ENCODE measurements around the gene BECN2. TPM values are rescaled to one million over a fixed set of nuclear protein-coding genes. Genes with fewer than 3 reads are reported as not detected.

BECN2 gene
- total RNA-seq, 2 donors from 2014 or later: not detected

DNA sequence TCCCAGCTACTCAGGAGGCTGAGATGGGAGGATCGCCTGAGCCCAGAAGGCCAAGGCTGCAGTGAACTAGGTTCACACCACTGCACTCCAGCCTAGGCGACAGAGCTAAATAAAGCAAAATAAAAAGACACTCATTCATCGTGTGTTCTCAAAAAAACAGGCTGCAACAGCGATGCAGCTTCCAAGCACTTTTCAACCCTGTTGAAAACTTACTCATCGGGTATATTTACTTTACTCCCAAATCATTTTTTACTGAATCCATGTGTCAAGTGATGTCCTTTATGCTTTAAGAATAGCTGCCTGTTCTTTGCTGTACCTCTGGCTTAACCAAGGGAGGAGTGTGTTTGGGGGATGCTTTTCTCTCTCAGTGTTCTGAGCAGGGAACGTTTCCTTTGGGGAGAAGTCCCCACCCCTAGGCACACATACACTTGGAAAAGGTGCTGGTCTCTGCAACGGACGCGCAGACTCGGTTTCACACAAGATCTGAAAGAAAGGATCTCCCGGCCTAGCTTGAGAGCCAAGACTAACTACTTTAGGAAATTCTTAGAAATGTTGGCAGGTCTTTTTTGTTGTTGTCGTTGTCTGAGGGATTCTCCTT is 39.9 kb downstream of the BECN2 start:
- DNase-seq (no peak), ATAC-seq (no peak)
- H3K4me3 ChIP-seq: no peak overlapping the region
- H3K27me3 ChIP-seq: no peaks in the 10 kb centered on the region
- WGBS, 2 donors: 74 to 84% methylated on average over 12 of the region's 12 CpGs
- TF ChIP-seq POLR2A (IDR thresholded peaks at IDR 0.05): no peak
- TF ChIP-seq, protein P1, sequence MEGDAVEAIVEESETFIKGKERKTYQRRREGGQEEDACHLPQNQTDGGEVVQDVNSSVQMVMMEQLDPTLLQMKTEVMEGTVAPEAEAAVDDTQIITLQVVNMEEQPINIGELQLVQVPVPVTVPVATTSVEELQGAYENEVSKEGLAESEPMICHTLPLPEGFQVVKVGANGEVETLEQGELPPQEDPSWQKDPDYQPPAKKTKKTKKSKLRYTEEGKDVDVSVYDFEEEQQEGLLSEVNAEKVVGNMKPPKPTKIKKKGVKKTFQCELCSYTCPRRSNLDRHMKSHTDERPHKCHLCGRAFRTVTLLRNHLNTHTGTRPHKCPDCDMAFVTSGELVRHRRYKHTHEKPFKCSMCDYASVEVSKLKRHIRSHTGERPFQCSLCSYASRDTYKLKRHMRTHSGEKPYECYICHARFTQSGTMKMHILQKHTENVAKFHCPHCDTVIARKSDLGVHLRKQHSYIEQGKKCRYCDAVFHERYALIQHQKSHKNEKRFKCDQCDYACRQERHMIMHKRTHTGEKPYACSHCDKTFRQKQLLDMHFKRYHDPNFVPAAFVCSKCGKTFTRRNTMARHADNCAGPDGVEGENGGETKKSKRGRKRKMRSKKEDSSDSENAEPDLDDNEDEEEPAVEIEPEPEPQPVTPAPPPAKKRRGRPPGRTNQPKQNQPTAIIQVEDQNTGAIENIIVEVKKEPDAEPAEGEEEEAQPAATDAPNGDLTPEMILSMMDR (IDR thresholded peaks at IDR 0.05): no peak
- no peaks in the 10 kb centered on the region for H3K9me3 ChIP-seq
- intact Hi-C loops (cut with DNase I): no loop called here
- H3K36me3 ChIP-seq (replicated peaks in 1 of 2; ENCODE audit: insufficient read depth in 1 of 2, low read depth in 2 of 2): no peaks in the 10 kb centered on the region
- no peak overlapping the region for H3K27ac ChIP-seq
- H3K4me1 ChIP-seq: peaks cover 8% of the 10 kb centered on the region

GRCh38 chr1:241998412-241998921 is 40.9 kb downstream of the BECN2 start:
- H3K4me3 ChIP-seq: no peak overlapping the region
- TF ChIP-seq POLR2A (IDR thresholded peaks at IDR 0.05): no peak
- TF ChIP-seq, protein P1 (IDR thresholded peaks at IDR 0.05): peak; percentile 29 to 78 (median 51)
- H3K27ac ChIP-seq: no peak overlapping the region
- H3K27me3 ChIP-seq: no peaks in the 10 kb centered on the region
- H3K4me1 ChIP-seq: peaks cover 8% of the 10 kb centered on the region
- ATAC-seq: peak; percentile 68
- no peaks in the 10 kb centered on the region for H3K9me3 ChIP-seq
- intact Hi-C loops (cut with DNase I): no loop called here
- WGBS, 2 donors: 8 to 9% methylated on average over 18 to 20 of the region's 20 CpGs
- H3K36me3 ChIP-seq (replicated peaks in 1 of 2; ENCODE audit: insufficient read depth in 1 of 2, low read depth in 2 of 2): no peaks in the 10 kb centered on the region
- peak; percentile 38 to 60 (median 58) for DNase-seq

- H3K27ac ChIP-seq: no peak within 1 kb of the TSS
- no peaks in the 10 kb centered on the region for H3K27me3 ChIP-seq
- H3K9me3 ChIP-seq: no peaks in the 10 kb centered on the region
- DNase-seq (no peak), ATAC-seq (no peak)
- 44 to 48% methylated on average over 4 of the region's 4 CpGs for WGBS, 2 donors
- H3K4me3 ChIP-seq: no peak within 1 kb of the TSS
- H3K4me1 ChIP-seq: peaks cover 8% of the 10 kb centered on the region
- no peak for TF ChIP-seq POLR2A (IDR thresholded peaks at IDR 0.05)
- TF ChIP-seq, protein P1 (IDR thresholded peaks at IDR 0.05): no peak
- intact Hi-C loops (cut with DNase I): no loop called here
- no peaks in the 10 kb centered on the region for H3K36me3 ChIP-seq (replicated peaks in 1 of 2; ENCODE audit: insufficient read depth in 1 of 2, low read depth in 2 of 2)
Observed at GRCh38 chr1:241999026-241999425, 41.5 kb downstream of the BECN2 start, which contains the start of gene MAP1LC3C. Gene MAP1LC3C (minus strand): TSS chr1:241999098. CDS start chr1:241999008, 90 bp downstream.

GRCh38 chr1:242000434-242000833 is 42.9 kb downstream of the BECN2 start:
- DNase-seq (no peak), ATAC-seq (no peak)
- Histone ChIP-seq H3K4me1 (peaks cover 8% of the 10 kb centered on the region), H3K36me3 (replicated peaks in 1 of 2; ENCODE audit: insufficient read depth in 1 of 2, low read depth in 2 of 2) (no peaks in the 10 kb centered on the region), H3K27me3 (no peaks in the 10 kb centered on the region), H3K27ac (no peak overlapping the region), H3K9me3 (no peaks in the 10 kb centered on the region), H3K4me3 (no peak overlapping the region)
- TF ChIP-seq POLR2A (IDR thresholded peaks at IDR 0.05): no peak
- TF ChIP-seq, protein P1 (IDR thresholded peaks at IDR 0.05): no peak
- 67 to 78% methylated on average over 7 of the region's 7 CpGs for WGBS, 2 donors
- intact Hi-C loops (cut with DNase I): no loop called here

- 65 to 73% methylated on average over 5 of the region's 5 CpGs for WGBS, 2 donors
Observed at GRCh38 chr1:242002072-242002471, 44.5 kb downstream of the BECN2 start.

More at GRCh38 chr1:242002072-242002471, 44.5 kb downstream of the BECN2 start:
- no peak for TF ChIP-seq POLR2A (IDR thresholded peaks at IDR 0.05)
- TF ChIP-seq, protein P1 (IDR thresholded peaks at IDR 0.05): no peak
- Histone ChIP-seq H3K36me3 (replicated peaks in 1 of 2; ENCODE audit: insufficient read depth in 1 of 2, low read depth in 2 of 2) (no peaks in the 10 kb centered on the region), H3K27ac (no peak overlapping the region), H3K27me3 (no peaks in the 10 kb centered on the region), H3K4me3 (no peak overlapping the region), H3K9me3 (no peaks in the 10 kb centered on the region), H3K4me1 (peaks cover 8% of the 10 kb centered on the region)
- DNase-seq: no peak
- intact Hi-C loops (cut with DNase I): no loop called here
- ATAC-seq: no peak

All from body of pancreas (tissue), 4 donors.